IPS-NIHi11 (cell line): ENCODE results near the gene LRP1.

Experiments used
- DNase-seq: peaks from one replicate; pipeline ENCODE4 v3.0.0; 2012; ENCODE audit warnings: mixed read lengths, low spot score

The LRP1 gene

DNA sequence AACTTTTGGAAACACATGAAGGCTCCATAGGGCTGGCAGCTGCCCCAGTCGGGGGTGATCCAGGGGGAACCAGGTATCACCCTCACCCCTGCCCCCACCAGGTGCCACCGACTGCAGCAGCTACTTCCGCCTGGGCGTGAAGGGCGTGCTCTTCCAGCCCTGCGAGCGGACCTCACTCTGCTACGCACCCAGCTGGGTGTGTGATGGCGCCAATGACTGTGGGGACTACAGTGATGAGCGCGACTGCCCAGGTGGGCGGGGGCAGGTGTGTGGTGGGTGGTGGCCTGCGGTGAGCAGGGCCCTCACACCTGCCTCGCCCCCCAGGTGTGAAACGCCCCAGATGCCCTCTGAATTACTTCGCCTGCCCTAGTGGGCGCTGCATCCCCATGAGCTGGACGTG lies 66.0 kb downstream of the LRP1 start:
- DNase-seq: no peak

DNA sequence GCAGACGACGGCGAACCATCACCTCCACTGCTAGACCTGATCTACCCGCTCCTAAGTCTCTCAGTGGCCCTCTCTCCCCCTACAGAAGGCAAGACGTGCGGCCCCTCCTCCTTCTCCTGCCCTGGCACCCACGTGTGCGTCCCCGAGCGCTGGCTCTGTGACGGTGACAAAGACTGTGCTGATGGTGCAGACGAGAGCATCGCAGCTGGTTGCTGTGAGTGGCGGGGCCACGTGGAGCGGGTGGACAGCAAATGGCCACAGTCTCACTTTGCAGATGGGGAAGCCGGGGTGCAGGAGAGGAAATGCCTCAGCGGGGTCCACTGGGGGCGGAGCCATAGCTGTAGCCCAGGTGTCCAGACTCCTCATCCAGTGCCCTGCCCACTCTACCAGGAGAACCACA lies 66.9 kb downstream of the LRP1 start:
- no peak for DNase-seq

DNA sequence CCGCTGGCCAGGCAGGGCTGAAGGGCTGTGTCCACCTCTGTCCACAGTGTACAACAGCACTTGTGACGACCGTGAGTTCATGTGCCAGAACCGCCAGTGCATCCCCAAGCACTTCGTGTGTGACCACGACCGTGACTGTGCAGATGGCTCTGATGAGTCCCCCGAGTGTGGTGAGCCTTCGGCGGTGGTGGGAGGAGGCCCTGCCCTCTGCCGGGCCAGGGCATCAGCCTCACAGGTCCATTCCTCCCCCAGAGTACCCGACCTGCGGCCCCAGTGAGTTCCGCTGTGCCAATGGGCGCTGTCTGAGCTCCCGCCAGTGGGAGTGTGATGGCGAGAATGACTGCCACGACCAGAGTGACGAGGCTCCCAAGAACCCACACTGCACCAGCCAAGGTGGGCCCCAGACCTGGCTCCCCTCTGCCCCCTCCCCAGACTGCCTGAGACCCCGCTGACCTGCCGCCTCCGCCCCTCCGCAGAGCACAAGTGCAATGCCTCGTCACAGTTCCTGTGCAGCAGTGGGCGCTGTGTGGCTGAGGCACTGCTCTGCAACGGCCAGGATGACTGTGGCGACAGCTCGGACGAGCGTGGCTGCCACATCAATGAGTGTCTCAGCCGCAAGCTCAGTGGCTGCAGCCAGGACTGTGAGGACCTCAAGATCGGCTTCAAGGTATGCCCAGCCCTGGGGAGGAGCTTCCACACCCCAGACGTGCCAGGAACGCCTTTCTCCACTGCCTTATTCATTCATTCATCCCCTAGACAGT lies 67.5 kb downstream of the LRP1 start:
- DNase-seq: no peak

DNA sequence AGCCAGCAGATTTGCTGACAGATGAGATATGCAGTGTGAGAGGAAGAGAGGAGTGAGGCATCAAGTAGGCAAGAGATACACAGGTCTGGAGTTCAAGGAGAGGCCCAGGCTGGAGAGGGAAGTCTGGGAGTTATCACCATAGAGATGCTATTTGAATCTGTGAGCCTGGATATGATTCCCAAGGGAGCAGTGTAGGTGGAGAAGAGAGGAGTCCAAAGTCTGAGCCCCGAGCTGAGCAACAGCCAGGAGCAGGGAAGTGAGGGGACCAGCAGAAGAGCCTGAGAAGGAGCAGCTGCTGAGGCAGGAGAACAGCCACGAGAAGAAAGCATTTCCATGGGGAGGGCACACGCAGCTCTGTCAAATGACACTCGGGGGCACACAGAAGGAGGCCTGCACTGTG lies 68.2 kb downstream of the LRP1 start:
- DNase-seq: no peak

DNA sequence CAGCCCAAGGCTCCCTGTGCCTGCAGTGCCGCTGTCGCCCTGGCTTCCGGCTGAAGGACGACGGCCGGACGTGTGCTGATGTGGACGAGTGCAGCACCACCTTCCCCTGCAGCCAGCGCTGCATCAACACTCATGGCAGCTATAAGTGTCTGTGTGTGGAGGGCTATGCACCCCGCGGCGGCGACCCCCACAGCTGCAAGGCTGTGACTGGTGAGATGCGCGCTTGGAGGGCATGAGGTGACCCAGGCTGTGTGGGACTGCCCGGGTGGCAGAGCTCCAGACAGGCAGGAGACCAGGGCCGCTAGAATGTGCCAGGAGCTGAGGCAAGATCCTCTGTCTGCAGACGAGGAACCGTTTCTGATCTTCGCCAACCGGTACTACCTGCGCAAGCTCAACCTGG lies 68.7 kb downstream of the LRP1 start:
- no peak for DNase-seq

DNA sequence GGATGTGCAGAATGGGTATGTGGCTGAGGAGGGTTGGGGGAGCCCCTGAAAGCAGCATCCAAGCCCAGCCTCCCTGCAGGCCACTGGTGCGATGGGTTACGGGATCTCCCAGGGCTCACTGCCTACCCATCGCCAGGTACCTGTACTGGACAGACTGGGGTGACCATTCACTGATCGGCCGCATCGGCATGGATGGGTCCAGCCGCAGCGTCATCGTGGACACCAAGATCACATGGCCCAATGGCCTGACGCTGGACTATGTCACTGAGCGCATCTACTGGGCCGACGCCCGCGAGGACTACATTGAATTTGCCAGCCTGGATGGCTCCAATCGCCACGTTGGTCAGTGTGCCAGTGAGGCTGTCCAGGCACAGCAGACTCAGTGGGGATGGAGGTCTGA lies 70.0 kb downstream of the LRP1 start:
- no peak for DNase-seq

DNA sequence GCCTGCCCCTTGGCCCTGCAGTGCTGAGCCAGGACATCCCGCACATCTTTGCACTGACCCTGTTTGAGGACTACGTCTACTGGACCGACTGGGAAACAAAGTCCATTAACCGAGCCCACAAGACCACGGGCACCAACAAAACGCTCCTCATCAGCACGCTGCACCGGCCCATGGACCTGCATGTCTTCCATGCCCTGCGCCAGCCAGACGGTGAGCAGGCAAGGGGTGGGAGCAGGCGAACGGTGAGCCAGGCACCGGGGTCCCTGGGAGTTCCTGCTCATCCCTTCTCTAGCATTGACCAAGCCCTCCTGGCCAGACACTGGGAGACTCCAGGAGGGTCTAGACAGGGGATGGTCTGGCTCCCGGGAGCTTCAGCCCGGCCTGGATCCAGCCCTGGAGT lies 70.9 kb downstream of the LRP1 start:
- DNase-seq: no peak

DNA sequence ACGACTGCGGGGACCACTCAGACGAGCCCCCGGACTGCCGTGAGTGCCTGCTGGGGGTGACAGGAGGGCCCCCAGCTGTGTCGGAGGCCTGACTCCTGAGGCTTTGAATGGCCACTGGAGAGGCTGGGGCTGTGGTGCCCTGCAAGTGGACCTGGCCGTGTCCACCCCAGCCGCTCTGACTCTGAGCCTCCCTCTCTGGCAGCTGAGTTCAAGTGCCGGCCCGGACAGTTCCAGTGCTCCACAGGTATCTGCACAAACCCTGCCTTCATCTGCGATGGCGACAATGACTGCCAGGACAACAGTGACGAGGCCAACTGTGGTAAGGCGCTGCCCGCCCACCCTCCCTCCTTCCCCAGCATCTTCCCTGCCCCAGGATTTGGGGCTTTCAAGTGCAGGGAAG lies 72.2 kb downstream of the LRP1 start:
- DNase-seq: no peak

DNA sequence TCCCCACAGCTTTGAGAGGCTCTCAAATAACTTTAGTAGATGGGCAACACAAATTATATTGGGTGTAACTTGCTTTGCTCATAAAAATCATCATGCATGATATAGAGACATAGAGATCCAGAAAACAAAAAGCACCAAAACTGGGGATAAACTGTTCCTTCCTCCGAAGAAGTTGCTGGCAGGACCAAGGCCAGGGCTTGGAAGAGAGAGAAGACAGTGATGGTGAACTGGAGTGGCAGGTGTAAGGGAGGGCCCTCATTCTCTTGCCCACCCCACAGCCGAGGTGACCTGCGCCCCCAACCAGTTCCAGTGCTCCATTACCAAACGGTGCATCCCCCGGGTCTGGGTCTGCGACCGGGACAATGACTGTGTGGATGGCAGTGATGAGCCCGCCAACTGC lies 72.9 kb downstream of the LRP1 start:
- DNase-seq: no peak

DNA sequence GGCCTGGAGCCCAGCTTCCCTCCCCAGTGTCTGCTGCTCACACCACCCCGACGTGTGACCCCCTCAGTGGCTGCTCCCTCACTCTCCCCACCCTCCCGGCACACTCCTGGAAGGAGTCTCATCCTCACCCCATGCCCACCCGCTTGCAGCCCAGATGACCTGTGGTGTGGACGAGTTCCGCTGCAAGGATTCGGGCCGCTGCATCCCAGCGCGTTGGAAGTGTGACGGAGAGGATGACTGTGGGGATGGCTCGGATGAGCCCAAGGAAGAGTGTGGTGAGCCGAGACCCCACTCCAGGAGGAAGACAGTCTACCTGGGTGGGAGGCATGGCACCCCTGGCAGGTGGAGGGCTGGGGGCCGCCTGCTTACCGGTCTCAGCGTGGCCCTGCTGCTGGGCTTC lies 73.3 kb downstream of the LRP1 start:
- no peak for DNase-seq

DNA sequence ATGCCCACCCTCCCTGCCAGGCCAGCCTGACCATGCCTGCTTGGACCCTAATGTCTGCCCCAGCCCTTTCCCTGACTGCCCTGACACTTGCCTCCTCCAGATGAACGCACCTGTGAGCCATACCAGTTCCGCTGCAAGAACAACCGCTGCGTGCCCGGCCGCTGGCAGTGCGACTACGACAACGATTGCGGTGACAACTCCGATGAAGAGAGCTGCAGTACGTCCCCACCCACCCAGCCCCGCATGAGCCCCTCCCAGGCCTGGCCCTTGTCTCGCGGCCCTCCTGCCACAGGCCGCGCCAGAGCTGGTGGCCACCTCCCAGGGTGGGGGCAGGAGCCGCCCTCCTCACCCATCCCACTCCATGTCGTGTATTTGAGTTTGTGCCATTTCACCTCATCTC lies 74.0 kb downstream of the LRP1 start:
- no peak for DNase-seq

DNA sequence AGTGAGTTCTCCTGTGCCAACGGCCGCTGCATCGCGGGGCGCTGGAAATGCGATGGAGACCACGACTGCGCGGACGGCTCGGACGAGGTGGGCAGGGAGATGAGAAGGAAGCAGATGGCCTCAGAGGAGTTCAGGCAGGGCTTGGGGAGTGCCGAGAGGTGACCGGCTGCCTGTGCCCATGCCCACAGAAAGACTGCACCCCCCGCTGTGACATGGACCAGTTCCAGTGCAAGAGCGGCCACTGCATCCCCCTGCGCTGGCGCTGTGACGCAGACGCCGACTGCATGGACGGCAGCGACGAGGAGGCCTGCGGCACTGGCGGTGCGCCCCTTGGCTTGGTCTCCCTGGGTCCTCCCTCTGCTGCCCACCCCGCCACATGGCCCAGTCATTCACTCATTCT lies 74.9 kb downstream of the LRP1 start:
- DNase-seq: no peak

DNA sequence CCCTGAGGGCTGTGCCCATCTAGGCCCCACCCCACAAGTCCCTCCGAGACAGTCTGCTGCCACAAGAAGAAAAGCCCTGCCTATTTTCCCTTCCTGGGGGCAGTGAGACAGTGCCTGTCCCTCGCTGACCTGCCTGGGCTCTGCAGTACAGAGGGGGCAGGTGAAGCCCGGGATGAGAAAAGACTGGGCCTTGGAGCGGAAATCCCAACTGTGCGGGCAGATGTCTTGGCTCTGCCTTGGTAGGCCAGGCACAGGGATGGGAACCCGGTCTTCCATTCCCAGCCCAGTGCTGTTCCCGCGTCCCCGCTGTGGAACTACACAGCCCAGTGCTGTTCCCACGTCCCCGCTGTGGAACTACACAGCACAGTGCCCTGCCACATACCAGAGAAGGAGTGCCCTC lies 75.5 kb downstream of the LRP1 start:
- DNase-seq: no peak

DNA sequence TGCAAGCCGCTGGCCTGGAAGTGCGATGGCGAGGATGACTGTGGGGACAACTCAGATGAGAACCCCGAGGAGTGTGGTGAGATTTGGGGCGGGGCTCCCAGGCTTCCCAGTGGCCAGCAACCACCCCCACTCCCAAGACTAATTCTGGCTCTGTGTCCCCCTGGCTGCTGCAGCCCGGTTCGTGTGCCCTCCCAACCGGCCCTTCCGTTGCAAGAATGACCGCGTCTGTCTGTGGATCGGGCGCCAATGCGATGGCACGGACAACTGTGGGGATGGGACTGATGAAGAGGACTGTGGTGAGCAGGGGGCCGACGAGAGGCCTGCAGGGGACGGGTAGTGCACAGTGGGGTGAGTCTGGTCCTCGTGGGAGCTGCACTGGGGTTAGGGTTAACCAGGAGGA lies 76.2 kb downstream of the LRP1 start:
- no peak for DNase-seq

DNA sequence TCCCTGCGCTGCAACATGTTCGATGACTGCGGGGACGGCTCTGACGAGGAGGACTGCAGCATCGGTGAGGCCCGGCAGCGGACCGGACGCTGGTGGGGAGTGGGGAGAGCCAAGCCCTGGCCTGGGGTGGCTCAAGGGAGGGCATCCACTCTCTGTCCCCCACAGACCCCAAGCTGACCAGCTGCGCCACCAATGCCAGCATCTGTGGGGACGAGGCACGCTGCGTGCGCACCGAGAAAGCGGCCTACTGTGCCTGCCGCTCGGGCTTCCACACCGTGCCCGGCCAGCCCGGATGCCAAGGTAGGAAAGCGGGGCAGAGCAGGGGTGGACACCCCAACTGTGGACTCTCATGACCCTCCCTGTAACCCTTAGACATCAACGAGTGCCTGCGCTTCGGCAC lies 76.9 kb downstream of the LRP1 start:
- DNase-seq: no peak

DNA sequence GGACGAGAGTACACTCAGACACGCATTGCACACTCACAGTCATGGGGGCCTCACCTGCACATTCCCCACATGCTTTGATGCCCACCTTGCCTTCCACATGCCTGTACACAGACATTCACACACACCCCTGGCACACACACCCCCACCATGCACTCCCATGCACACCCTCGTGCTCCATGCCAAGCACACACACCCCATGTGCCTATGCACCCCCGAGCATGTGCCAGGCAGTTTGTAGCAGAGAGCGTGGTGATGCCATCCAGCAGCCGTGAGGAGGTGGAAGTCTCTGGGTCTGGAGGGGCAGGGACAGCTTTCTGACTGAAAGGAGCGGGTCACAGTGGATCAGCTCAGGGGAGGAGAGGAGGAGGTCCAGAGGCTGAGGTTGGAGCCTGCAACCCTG lies 77.6 kb downstream of the LRP1 start:
- no peak for DNase-seq

DNA sequence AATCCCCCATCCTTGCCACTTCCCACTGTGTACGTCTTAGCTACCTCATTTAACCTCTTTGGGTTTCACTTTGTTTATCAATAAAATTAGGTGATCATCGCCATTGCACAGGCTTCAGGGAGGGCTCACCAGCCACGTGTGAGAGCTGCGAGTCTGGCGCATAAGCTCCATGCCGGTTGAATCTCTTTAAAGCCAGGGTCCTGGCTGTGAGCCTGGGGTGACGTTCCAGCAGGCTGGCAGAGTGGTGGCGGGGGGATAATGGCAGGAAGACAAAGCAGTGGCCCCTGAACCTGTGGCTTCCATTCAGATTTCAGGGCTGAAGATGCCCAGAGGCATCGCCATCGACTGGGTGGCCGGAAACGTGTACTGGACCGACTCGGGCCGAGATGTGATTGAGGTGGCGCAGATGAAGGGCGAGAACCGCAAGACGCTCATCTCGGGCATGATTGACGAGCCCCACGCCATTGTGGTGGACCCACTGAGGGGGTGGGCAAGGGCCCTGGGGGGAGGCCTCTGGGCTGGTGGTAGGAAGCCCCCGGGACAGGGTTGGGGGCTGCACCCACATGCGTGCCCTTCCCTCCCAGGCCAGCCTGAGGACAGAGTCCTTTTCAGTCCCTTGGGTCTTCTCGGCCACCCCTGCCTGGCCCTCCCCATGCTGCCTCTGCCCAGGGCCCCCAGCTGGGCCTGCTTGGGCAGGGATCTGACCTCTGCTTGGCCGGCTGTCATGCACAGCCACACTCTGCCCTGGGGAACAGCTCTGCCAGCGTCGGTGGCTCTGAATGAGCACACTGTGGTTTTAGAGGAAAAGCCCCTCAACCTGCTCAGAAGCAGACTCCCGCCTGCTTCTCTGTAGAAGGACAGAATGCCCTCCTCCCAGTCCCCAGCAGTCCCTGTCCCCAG lies 79.7 kb downstream of the LRP1 start:
- DNase-seq: no peak

DNA sequence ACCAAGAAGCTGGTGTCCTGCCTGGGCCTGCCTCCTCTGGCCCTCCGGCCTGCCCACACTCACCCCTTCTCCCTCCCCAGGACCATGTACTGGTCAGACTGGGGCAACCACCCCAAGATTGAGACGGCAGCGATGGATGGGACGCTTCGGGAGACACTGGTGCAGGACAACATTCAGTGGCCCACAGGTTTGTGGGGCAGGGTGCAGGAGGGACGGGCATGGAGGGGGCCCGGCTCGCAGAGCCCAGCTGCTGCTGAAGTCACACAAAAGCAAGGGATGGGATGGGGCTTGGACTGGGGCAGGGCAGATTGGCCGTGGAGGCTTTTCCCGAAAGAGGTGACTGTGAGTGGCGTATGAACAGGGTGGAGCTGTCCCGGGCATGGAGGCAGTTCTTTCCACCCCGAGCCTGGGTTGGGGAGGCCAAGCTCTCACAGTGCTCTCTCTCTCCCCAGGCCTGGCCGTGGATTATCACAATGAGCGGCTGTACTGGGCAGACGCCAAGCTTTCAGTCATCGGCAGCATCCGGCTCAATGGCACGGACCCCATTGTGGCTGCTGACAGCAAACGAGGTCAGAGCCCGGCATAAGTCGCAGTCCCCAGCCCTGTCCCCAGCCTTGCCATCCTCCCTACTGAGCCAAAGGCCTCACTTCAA lies 80.5 kb downstream of the LRP1 start:
- DNase-seq: no peak

DNA sequence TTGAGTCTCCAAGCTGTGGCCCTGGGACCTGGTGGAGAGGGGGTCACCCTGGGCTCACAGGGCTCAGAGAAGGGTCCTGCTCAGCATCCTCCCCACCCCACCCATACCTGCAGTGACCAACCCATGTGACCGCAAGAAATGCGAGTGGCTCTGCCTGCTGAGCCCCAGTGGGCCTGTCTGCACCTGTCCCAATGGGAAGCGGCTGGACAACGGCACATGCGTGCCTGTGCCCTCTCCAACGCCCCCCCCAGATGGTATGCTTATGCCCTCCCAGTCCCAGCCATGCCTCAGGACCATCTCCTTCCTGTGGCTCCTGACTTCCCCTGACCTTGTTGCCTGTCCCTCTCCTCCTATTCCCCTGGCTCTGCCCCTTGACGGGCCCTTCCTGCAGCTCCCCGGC lies 81.6 kb downstream of the LRP1 start:
- no peak for DNase-seq

DNA sequence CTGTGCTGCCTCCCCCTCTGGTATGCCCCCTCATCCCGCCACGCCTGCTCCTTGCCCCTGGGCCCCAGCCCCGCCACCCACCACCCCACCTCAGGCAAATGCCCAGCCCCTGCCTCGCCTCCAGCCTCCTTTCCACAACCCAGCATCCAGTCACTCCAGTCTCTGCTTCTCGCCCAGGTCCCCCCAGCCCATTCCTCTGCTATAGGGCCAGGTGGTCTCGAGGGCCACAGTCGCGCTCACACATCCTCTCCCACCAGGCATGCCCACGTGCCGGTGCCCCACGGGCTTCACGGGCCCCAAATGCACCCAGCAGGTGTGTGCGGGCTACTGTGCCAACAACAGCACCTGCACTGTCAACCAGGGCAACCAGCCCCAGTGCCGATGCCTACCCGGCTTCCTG lies 82.2 kb downstream of the LRP1 start:
- no peak for DNase-seq

DNA sequence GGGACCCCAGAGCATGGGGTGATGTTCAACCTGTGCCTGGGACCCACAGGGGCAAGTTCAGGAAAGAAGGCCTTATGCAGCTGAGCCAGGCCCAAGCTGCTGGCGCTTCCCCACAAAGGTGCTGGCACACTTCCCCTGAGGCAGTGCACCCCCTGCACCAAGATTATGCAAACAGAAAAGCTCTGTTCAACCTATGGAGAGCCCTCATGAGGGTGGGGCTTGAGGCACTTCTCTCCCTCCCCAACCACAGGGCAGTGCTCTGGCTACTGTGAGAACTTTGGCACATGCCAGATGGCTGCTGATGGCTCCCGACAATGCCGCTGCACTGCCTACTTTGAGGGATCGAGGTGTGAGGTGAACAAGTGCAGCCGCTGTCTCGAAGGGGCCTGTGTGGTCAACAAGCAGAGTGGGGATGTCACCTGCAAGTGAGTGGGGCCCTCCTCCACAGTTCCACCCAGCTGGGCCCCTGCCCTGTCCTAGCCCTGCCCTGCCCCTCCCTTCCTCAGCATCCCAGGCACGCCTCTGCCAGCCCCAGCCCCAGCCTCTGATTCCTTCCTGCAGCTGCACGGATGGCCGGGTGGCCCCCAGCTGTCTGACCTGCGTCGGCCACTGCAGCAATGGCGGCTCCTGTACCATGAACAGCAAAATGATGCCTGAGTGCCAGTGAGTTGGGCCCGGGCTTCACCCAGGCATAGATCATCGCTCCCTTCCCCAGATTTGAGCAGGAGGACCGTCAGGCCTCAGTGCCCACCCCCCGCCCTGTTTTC lies 82.8 kb downstream of the LRP1 start:
- DNase-seq: no peak
